Measurements from ENCODE around the gene JMJD1C.

DNA sequence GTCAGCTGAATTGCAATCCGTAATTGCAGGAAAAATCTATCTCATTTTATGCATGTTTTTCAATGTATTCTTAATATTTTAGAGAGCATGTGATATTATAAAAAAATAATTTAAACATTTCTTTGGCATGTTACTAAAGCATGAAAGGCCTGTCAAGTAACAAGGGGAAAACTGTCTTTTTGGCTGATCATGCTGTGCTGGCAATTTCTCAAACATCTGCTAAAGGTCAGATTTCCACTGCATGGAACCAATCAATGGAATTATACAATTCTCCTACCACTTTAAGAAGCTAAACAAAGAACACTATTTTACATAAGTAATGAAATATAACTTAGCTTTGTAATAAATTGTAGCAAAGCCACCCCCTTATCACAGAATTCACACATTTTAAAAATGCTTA is 49.4 kb downstream of the JMJD1C start:
- TF ChIP-seq, protein P1, sequence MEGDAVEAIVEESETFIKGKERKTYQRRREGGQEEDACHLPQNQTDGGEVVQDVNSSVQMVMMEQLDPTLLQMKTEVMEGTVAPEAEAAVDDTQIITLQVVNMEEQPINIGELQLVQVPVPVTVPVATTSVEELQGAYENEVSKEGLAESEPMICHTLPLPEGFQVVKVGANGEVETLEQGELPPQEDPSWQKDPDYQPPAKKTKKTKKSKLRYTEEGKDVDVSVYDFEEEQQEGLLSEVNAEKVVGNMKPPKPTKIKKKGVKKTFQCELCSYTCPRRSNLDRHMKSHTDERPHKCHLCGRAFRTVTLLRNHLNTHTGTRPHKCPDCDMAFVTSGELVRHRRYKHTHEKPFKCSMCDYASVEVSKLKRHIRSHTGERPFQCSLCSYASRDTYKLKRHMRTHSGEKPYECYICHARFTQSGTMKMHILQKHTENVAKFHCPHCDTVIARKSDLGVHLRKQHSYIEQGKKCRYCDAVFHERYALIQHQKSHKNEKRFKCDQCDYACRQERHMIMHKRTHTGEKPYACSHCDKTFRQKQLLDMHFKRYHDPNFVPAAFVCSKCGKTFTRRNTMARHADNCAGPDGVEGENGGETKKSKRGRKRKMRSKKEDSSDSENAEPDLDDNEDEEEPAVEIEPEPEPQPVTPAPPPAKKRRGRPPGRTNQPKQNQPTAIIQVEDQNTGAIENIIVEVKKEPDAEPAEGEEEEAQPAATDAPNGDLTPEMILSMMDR (IDR thresholded peaks at IDR 0.05) = no peak
- TF ChIP-seq POLR2A (IDR thresholded peaks at IDR 0.05) = no peak
